ENCODE measurements around the gene MMD. TPM values are rescaled to one million over a fixed set of nuclear protein-coding genes. Genes with fewer than 3 reads are reported as not detected.
"Not testable (repeated sequence)": the region's sequence is repeated elsewhere in the genome, so short reads cannot be mapped to it uniquely, and the experiment has no call there.

MMD gene, protein sequence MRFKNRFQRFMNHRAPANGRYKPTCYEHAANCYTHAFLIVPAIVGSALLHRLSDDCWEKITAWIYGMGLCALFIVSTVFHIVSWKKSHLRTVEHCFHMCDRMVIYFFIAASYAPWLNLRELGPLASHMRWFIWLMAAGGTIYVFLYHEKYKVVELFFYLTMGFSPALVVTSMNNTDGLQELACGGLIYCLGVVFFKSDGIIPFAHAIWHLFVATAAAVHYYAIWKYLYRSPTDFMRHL
- total RNA-seq: 22.9 TPM

DNA sequence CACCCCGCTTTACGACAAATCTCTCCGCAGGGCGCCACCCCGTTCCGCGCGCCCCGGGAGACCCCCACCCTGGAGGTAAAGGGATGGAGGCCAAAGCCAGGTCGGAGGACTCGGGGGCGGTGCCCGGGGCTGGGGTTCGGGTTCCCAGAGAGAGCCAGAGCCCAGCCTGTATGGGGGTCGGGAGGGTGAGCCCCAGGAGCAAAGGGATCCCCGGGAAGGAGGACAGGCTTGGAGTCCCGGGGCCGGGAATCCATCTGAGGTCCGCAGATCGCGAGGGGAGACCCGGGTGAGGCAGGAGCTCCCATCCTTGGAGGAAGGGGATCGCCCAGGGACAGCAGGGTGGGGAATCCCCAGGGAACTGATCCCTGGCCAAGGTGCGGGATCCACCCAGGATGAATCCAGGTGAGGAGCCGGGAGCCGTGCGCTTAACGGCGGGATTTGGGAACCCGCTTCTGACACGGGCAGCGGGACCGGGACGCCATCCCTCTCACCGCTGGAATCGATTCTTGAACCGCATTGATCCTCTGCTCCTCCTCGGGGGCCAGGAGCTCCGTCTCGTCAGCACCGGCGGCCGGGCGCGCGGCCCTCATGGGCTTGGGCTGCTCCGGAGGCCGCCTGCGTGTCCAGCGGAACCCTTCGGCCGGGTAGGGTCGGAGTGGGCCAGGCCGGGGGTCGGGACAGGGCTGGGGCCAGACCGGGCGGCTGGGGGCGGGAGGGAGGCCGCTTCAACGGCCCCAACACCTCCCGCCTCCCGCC, at the start of gene MMD:
Gene MMD (minus strand): TSS at position 657 of the 756 bp plus-strand sequence. CDS start 140 bp downstream, at position 517.
- peak within 1 kb of the TSS; percentile 71 to 73 for H3K27ac ChIP-seq
- no peaks in the 10 kb centered on the region for H3K4me1 ChIP-seq
- H3K36me3 ChIP-seq: no peaks in the 10 kb centered on the region
- H3K27me3 ChIP-seq: no peaks in the 10 kb centered on the region
- TF ChIP-seq, protein P1, sequence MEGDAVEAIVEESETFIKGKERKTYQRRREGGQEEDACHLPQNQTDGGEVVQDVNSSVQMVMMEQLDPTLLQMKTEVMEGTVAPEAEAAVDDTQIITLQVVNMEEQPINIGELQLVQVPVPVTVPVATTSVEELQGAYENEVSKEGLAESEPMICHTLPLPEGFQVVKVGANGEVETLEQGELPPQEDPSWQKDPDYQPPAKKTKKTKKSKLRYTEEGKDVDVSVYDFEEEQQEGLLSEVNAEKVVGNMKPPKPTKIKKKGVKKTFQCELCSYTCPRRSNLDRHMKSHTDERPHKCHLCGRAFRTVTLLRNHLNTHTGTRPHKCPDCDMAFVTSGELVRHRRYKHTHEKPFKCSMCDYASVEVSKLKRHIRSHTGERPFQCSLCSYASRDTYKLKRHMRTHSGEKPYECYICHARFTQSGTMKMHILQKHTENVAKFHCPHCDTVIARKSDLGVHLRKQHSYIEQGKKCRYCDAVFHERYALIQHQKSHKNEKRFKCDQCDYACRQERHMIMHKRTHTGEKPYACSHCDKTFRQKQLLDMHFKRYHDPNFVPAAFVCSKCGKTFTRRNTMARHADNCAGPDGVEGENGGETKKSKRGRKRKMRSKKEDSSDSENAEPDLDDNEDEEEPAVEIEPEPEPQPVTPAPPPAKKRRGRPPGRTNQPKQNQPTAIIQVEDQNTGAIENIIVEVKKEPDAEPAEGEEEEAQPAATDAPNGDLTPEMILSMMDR (IDR thresholded peaks at IDR 0.05): no peak
- H3K4me3 ChIP-seq: peak within 1 kb of the TSS; percentile 98 to 100
- intact Hi-C loops (cut with DNase I): loop anchor here (2.0 to 5.0 kb wide), 5 partner anchors 159 to 521 kb away; partner anchors contain the start of genes HLF, PCTP and TOM1L1
- H3K9me3 ChIP-seq: no peaks in the 10 kb centered on the region
- DNase-seq (ENCODE audit: low spot score in 2 of 2): peak in 1 of 2 donors; percentile 64

DNA sequence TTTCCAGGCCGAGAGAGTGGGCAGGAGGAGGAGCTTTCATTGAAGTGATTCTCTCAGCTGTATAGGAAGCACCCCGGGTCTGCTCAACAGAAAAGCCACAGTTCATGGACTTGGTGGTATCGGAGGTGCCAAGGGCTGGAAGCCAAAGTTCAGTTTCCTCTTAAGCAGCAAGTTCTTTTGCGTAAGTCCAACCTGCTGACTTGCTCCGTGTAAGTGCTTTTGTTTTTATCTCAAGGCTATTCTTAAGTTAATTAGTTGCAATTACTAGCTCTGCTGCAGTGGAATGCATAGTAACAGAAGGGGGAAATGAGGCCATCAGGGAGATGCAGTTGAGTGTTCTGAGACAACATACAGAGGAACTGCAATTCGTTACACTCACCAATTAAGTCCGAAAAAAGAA, 45.0 kb upstream of the MMD start:
- intact Hi-C loops (cut with DNase I): no loop called here
- TF ChIP-seq, protein P1 (IDR thresholded peaks at IDR 0.05): no peak
- no peaks in the 10 kb centered on the region for H3K27me3 ChIP-seq

GRCh38 chr17:55465771-55466170, 44.1 kb upstream of the MMD start:
- H3K9me3 ChIP-seq; DNase-seq (ENCODE audit: low spot score in 2 of 2); intact Hi-C loops (cut with DNase I); H3K27me3 ChIP-seq; H3K27ac ChIP-seq; H3K4me3 ChIP-seq; H3K36me3 ChIP-seq; H3K4me1 ChIP-seq: not testable (repeated sequence)

More for the DNA sequence above, 45.0 kb upstream of the MMD start:
- H3K4me1 ChIP-seq: no peaks in the 10 kb centered on the region
- no peak overlapping the region for H3K27ac ChIP-seq
- H3K4me3 ChIP-seq: no peak overlapping the region
- DNase-seq (ENCODE audit: low spot score in 2 of 2): no peak
- no peaks in the 10 kb centered on the region for H3K36me3 ChIP-seq
- no peaks in the 10 kb centered on the region for H3K9me3 ChIP-seq

DNA sequence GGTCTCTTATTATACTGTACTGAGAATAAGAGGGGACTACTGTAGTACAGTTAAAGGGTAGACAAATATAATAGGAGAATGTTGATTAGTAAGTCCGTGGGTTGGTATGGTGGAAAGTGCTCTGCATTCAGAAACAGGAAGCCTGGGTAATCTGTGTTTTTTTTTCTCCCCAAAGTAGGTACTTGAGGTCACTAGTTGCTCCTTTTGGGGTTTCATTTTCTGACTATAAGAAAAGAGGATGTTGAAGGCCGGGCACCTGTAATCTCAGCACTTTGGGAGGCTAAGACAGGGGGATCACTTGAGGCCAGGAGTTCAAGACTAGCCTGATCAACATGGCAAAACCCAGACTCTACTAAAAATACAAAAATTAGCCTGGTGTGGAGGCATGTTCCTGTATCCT, 42.0 kb upstream of the MMD start:
- Histone ChIP-seq H3K36me3 (no peaks in the 10 kb centered on the region), H3K4me1 (no peaks in the 10 kb centered on the region), H3K27ac (no peak overlapping the region), H3K4me3 (no peak overlapping the region), H3K9me3 (no peaks in the 10 kb centered on the region), H3K27me3 (no peaks in the 10 kb centered on the region)
- TF ChIP-seq, protein P1 (IDR thresholded peaks at IDR 0.05): no peak
- DNase-seq (ENCODE audit: low spot score in 2 of 2): no peak
- intact Hi-C loops (cut with DNase I): no loop called here

- TF ChIP-seq, protein P1 (IDR thresholded peaks at IDR 0.05): no peak
- intact Hi-C loops (cut with DNase I): no loop called here
- Histone ChIP-seq H3K27me3 (no peaks in the 10 kb centered on the region), H3K9me3 (no peaks in the 10 kb centered on the region), H3K4me3 (no peak overlapping the region), H3K4me1 (no peaks in the 10 kb centered on the region), H3K36me3 (no peaks in the 10 kb centered on the region), H3K27ac (no peak overlapping the region)
- no peak for DNase-seq (ENCODE audit: low spot score in 2 of 2)
Measured at GRCh38 chr17:55462711-55463110, 41.1 kb upstream of the MMD start.

GRCh38 chr17:55462234-55462633, 40.6 kb upstream of the MMD start:
- DNase-seq (ENCODE audit: low spot score in 2 of 2): no peak
- no peaks in the 10 kb centered on the region for H3K36me3 ChIP-seq
- no peak overlapping the region for H3K27ac ChIP-seq
- H3K27me3 ChIP-seq: no peaks in the 10 kb centered on the region
- intact Hi-C loops (cut with DNase I): no loop called here
- no peaks in the 10 kb centered on the region for H3K9me3 ChIP-seq
- no peaks in the 10 kb centered on the region for H3K4me1 ChIP-seq
- no peak overlapping the region for H3K4me3 ChIP-seq
- TF ChIP-seq, protein P1 (IDR thresholded peaks at IDR 0.05): no peak
